HFF-Myc (cell line): Measurements from ENCODE around the gene MGAT1.
"Not testable (repeated sequence)": the region's sequence is repeated elsewhere in the genome, so short reads cannot be mapped to it uniquely, and the experiment has no call there.

Experiments used
- DNase-seq: peaks from one replicate; pipeline ENCODE4 v3.0.0-alpha.2; 2011; ENCODE audit warnings: low read depth; ENCODE audit errors: extremely low read depth
- H3K4me3 ChIP-seq: replicated peaks from 2 replicates; pipeline ENCODE4 v1.5.1; 2011; ENCODE audit warnings: low read depth, mild to moderate bottlenecking, control low read depth, low read length
- CTCF ChIP-seq: IDR thresholded peaks from 2 replicates; pipeline ENCODE4 v1.5.1; 2012; ENCODE audit warnings: mild to moderate bottlenecking, low read depth, low read length, control low read depth; ENCODE audit errors: missing control alignments

MGAT1 gene

GRCh38 chr5:180775624-180776023 lies 27.0 kb downstream of the MGAT1 start:
- no peak overlapping the region for H3K4me3 ChIP-seq
- no peak for TF ChIP-seq CTCF

GRCh38 chr5:180771839-180772238 lies 30.8 kb downstream of the MGAT1 start:
- no peak for DNase-seq
- no peak for TF ChIP-seq CTCF
- no peak overlapping the region for H3K4me3 ChIP-seq

More at GRCh38 chr5:180775624-180776023, 27.0 kb downstream of the MGAT1 start:
- DNase-seq: no peak

- no peak for DNase-seq
- TF ChIP-seq CTCF: no peak
- H3K4me3 ChIP-seq: no peak overlapping the region
These were observed 32.8 kb downstream of the MGAT1 start for GRCh38 chr5:180769821-180770220.

GRCh38 chr5:180755601-180756000 lies 47.0 kb downstream of the MGAT1 start:
- no peak overlapping the region for H3K4me3 ChIP-seq
- no peak for TF ChIP-seq CTCF
- DNase-seq: no peak

GRCh38 chr5:180744253-180744652 lies 58.4 kb downstream of the MGAT1 start:
- no peak for DNase-seq
- TF ChIP-seq CTCF: no peak
- no peak overlapping the region for H3K4me3 ChIP-seq

GRCh38 chr5:180742727-180743126 lies 59.9 kb downstream of the MGAT1 start:
- no peak for TF ChIP-seq CTCF
- H3K4me3 ChIP-seq: no peak overlapping the region
- DNase-seq: no peak

- H3K4me3 ChIP-seq, DNase-seq: not testable (repeated sequence)
These were observed 61.7 kb downstream of the MGAT1 start for GRCh38 chr5:180740953-180741352.
